Left hindlimb (tissue), 1 donor: Measurements from ENCODE around the gene PDE6D.

Source experiments
- DNase-seq: peaks from one replicate; pipeline ENCODE4 v3.0.0-alpha.2; 2018

The PDE6D gene

DNA sequence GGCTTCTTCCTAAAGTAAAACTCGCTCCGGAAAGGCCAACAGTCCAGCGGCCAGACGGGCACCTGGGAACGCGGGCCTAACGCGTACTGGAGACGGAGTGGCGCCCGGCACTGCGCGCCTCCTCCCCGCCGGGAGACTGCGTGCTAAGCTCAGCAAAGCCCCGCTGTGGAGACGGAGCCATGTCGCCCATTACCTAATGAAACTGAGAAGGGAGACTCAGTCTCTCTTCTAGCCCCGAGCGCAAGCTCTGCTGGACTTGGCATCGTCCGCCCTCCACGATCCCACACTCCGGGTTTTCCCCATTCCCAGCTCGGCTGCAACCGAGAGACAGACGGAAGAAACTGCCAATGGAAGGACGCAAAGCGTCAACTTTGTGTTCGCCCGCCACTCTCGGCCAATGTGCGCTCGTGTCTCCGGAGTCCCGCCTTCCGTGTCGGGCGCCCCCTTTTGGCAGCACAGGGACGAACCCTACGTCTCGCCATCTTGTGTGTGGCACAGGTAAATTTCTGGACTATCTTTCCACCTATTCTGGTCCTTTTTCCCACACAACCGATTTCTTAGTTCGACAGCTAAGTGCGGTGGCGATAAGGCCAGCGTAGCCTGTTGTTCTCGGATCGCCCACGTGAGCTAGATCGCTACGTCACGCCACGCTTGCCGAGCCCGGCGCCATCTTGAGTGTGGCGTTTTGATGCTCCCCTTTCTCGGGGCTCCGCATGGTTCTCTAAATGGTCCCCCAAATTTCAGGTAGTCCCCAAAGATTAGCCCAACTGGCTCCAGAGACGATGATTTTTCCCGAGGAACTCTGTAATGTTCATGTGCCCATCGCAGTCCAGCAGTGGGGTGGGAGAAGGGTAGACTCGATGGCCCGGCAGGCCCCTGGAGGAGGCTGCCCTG lies 74.1 kb downstream of the PDE6D start:
- peak; percentile 98 for DNase-seq

DNA sequence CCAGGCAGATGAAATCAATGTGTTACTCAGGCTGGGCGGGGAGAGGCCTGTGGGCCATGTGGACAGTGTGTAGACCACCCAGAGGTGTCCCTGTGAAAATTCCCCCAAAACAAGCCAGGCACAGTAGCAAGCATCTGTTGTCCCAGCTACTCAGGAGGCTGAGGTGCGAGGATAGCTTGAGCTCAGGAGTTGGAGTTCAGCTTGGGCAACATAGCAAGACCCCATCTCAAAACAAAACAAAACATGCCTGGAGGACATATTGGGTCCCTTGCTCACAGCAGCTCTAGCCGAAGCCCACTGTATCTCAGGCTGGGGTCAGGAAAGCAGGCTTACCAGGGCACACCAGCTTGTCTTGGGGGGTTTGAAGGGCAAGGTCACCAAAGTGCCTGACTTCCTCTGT lies 77.1 kb downstream of the PDE6D start:
- no peak for DNase-seq

DNA sequence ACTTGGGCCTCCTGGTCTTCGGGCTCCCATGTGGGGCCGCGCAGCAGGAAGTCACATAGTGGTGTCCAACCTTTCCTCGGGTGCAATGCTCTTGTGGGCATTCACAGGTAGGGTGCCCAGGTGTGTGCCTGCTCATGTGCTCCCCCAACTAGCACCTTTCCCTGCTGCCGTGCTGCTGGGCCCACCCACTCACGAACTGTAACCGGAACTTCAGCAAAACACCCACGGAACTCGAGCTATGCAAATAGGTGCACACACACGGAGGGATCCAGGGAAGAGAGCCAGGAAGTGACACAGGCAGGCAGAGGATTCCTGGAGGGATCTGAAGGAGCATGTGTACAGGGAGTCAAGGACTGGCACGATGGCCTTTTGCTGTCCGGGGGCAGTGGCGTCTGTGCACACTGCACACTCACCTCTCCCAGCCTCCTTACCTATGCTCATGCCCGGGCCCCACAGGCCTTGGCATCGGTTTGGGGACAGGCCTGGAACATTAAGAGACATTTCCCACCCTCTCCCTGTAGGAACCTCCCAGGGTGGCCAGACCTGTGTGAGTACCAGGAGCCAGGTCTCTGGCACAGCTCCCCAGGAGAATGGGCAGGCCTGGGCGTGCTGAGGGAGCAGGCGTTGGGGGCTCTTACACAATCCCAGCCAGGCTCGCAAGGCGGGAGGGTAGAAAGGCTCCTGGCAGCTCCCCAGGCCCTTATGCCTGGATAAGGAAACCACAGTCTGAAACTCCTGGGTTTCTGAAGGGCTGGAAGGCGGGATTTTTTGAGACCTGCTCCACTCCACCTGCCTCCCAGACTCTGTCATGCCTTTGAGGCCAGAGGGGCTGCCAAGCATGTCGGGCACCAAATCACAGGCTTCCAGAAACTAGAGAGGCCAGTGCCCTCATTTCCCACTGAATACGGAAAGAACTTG lies 79.4 kb downstream of the PDE6D start:
- no peak for DNase-seq

GRCh38 chr2:231699006-231699405 lies 82.1 kb downstream of the PDE6D start:
- DNase-seq: peak; percentile 44

DNA sequence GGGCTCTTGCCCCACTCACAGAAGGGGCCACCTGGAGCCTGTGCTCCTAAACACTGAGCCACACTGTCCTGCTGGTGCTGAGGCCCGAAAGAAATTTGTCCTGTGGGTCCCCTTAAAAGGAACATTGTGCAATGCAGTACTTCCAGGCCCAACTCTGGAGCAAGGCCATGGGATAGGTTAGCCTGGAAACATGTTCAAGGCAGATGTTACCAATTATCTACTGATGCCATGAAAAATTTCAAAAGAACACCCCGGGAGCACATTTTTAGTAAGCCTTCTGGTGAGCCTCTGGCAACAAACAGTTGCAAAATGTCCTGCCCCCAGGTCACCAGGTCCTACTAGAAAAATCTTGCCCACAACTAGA lies 85.1 kb downstream of the PDE6D start:
- peak; percentile 33 for DNase-seq

DNA sequence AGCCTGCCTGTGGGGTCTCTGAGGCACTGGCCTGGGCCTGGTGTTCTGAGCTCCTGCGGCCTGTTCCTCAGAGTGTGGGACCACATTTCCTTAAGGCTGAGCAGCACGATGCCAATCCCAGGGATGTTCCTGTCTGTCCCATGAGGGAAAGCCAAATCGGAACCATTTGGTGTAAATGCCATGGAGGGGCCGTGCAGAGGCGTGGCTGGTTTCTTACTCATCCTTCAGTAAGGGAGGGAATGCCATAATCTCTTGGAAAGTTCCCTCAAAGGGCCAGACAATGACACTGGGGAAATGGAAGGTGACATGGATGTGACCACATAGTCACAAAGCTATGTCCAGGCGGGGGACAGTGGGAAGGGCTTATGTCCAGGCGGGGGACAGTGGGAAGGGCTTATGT lies 87.1 kb downstream of the PDE6D start:
- DNase-seq: no peak

- DNase-seq: no peak
Measured at GRCh38 chr2:231692847-231693246, 88.2 kb downstream of the PDE6D start.

DNA sequence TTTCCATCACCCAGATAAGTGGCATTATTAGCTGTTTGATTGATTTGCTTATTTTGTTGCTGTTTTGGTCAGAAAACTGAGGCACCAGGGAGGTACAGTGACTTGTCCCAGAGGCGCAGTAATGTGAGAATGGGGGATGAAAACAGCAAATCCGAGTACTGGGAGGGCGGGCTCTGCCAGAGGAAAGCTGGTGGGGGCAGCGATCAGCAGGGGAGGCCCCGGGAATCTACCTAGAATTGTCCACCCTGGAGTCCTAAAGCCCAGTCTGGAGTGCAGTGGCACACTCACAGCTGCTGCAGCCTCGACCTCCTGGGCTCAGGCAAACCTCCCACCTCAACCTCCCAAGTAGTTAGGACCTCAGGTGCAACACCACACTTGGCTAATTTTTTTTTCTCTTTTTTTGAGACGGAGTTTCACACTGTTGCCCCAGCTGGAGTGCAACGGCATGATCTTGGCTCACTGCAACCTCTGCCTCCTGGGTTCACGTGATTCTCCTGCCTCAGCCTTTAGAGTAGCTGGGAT lies 89.8 kb downstream of the PDE6D start:
- DNase-seq: no peak

DNA sequence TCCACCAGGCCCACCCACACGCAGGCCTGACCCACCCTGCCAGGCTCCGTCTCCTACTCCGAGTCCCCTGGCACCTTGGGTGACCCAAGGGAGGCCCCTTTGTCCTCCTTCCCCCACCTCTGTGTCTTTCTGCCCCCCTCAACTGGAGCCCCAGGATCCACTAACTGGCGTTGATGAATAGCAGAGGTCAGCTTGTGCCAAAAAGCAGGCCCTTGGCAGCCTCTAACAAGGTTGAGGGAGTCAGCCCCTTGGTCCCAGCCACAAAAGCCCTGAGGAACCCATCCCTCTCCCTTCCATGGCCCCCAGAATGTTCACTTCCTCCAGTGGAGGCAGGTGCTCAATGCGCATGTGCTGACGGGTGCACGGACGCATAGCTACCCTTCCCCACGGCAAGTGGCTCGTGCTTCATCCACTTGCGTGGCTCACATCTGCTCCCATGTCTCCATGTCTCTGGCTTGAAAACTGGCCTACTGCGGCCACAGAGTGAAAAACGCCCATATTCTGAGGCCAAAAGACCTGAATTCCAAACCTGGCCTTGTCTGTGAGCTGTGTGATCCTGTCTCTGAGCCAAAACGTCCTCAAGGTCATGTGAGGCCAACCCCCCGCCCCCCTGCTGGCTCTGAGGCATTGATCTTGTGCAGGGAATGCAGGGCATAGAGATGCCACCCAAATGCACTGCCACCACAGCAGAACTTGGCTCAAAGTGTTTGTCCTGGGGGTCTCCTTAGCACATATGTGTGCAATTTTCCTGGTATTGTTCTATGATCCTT lies 91.8 kb downstream of the PDE6D start:
- no peak for DNase-seq

GRCh38 chr2:231688719-231689118 lies 92.4 kb downstream of the PDE6D start:
- no peak for DNase-seq

GRCh38 chr2:231687961-231688360 lies 93.1 kb downstream of the PDE6D start:
- no peak for DNase-seq

- DNase-seq: no peak
Measured at GRCh38 chr2:231687133-231687852, 93.8 kb downstream of the PDE6D start.

GRCh38 chr2:231686192-231687100 lies 94.6 kb downstream of the PDE6D start:
- DNase-seq: no peak

DNA sequence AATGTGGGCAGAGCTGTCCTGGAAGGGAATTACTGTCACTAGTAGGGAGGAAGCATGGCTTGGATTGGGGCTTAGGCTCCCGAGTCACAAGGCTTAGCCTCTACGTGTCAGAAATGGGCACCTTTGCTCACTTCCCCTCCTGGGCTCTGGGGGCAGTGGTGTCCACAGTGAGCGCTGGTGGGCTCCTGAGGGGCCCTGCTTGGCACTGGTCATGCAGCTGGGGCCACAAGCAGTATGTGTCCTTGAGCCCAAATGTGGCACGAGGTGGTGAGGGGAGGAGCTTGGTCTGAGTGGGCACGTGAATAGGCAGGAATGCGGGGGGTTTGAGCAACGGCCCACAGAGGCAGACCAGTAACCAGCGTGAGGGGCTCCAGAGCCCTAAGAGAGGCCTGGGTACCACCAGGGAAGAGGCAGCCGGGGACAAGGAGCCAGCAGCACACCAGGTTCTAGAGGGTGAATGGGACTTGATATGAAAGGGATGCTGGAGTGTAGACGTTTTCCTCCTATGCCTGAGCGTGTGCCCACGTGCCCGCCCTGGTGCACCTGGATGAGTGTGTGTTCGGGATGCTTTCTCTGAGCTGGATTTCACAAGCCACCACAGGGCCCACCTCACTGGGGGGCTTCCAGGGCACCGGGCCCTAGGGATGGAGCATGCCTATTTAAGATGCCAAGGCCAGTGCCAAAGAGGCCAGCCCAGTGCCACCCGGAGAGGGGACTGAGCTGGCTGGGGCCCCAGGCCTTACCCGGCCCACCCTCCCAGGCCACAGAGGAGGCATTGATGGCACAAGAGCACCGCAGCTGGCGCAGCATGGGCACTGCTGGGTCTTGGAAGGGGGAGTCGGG lies 95.5 kb downstream of the PDE6D start:
- DNase-seq: peak; percentile 20

GRCh38 chr2:231684314-231685223 lies 96.5 kb downstream of the PDE6D start:
- peak; percentile 14 for DNase-seq

DNA sequence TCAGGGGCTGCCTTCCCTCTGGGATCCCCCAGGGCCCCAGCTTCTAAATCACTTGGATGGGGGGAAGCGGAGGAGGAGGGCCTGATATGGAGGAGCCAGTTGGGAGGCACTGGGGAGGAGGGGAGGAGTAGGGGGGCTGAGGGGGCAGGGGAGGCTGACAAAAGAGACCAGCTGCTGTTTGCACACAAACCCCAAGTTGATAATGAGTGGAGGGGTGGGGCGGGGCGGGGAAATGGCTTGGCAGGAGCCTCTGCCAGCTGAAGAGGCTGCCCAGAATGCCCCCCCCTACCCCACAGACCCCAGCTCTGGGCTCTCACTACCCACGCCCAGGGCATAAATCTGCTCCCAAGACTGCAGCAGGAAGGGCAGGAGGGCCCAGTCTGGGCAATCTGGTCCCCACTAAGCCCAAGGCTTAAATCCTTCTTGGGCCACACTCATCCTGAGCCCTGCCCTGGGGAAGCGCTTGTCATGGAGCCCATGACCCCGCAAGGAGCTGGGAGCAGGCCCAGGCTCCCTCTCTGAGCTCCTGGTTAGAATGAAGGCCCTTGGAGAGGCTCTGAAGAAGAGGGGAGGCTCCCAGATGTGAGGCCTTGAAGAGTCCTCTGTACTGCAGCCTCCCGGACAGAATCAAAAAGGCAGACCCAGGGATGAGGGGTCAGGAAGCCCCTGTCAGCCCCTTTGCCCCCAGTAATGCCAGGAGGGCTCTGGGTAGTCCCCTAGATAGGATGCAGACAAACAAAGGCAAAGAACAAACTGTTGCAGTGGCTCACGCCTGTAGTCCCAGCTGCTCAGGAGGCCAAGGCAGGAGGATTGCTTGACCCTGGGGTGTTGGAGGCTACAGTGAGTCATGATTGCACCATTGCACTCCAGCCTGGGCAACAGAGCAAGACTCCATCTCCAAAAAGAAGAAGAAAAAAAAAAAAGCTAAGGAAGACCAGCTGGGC lies 97.5 kb downstream of the PDE6D start:
- DNase-seq: peak; percentile 65

GRCh38 chr2:231682603-231683291 lies 98.3 kb downstream of the PDE6D start:
- no peak for DNase-seq
